AG04450 (cell line): Measurements from ENCODE around the gene POLR1H. TPM values are rescaled to one million over a fixed set of nuclear protein-coding genes. Genes with fewer than 3 reads are reported as not detected.
A peak's percentile ranks its signal among the peaks of the same experiment; 100 is the strongest.

Experiments used
- CTCF ChIA-PET: fragments of 300-600, 350-600 bp; formaldehyde crosslinking; extraction: SDS; loops from one replicate; lab custom pipeline; 2022; ENCODE audit warnings: antibody characterized with exemption, inconsistent platforms; lab: Charles Lee
- POLR2A ChIA-PET: fragments of 350-600 bp; formaldehyde crosslinking; extraction: SDS; loops from one replicate; lab custom pipeline; 2021; ENCODE audit warnings: antibody characterized with exemption, inconsistent platforms; lab: Yijun Ruan, JAX
- DNase-seq: peaks from one replicate; pipeline ENCODE4 v3.0.0-alpha.2; 2011; ENCODE audit warnings: low read depth, low spot score
- H3K27ac ChIP-seq: one replicate; pipeline ENCODE4 v1.5.1; 2012; ENCODE audit warnings: low read depth, low read length, control low read depth
- H3K27me3 ChIP-seq: one replicate; pipeline ENCODE4 v1.6.0; 2012; ENCODE audit warnings: low read length; ENCODE audit not compliant: control insufficient read depth, insufficient read depth
- H3K4me3 ChIP-seq: 2 replicates; pipeline ENCODE4 v1.5.1; 2011; ENCODE audit warnings: mild to moderate bottlenecking, low read depth, low read length, control low read depth
- H3K9me3 ChIP-seq: 2 replicates; pipeline ENCODE4 v1.5.1; 2012; ENCODE audit warnings: low read length; ENCODE audit not compliant: control insufficient read depth, insufficient read depth
- CTCF ChIP-seq: IDR thresholded peaks from 2 replicates; pipeline ENCODE4 v1.5.1; 2011; ENCODE audit warnings: low read depth, low read length, control low read depth, inconsistent platforms
- polyA plus RNA-seq: library from polyadenylated mRNA; depleted of rRNA; stranded (reverse); fragments of >200 nt; gene quantifications from 2 replicates; pipeline ENCODE4 v1.2.3, GENCODE V29; 2011

The POLR1H gene
- polyA plus RNA-seq, 1 experiment, result 25.0 TPM

- H3K9me3 ChIP-seq, result no peaks in the 10 kb centered on the region
- peaks cover 56% of the 10 kb centered on the region for H3K27me3 ChIP-seq
- TF ChIP-seq CTCF, result no peak
- no peak overlapping the region for H3K27ac ChIP-seq
- ChIA-PET CTCF (interaction anchor here (0.6 to 6.8 kb wide), 23 partner anchors 9 to 140 kb away, joined by 3 to 236 read pairs (median 4); partner anchors contain the start of gene PPP1R11), POLR2A (interaction anchor here (1.0 to 1.3 kb wide), 2 partner anchors 41 kb away, joined by 3 to 6 read pairs; partner anchors contain the start of gene POLR1H)
- DNase-seq, result no peak
- peak overlapping the region; percentile 40 for H3K4me3 ChIP-seq
Observed at GRCh38 chr6:30102414-30102969, 41.4 kb downstream of the POLR1H start.

GRCh38 chr6:30102970-30103871, 42.2 kb downstream of the POLR1H start:
- peaks cover 50% of the 10 kb centered on the region for H3K27me3 ChIP-seq
- peak; percentile 92 for TF ChIP-seq CTCF
- CTCF ChIA-PET, result interaction anchor here (0.6 to 6.8 kb wide), 31 partner anchors 9 to 470 kb away, joined by 3 to 236 read pairs (median 4); partner anchors contain the start of genes GABBR1 and PPP1R11
- DNase-seq, result peak; percentile 64
- H3K4me3 ChIP-seq, result peak overlapping the region; percentile 58
- no peak overlapping the region for H3K27ac ChIP-seq
- POLR2A ChIA-PET, result interaction anchor here (0.6 to 1.3 kb wide), 3 partner anchors 22 to 42 kb away, joined by 3 to 6 read pairs (median 6); partner anchors contain the start of gene POLR1H
- no peaks in the 10 kb centered on the region for H3K9me3 ChIP-seq

GRCh38 chr6:30103872-30104179, 42.8 kb downstream of the POLR1H start:
- peaks cover 44% of the 10 kb centered on the region for H3K27me3 ChIP-seq
- no peaks in the 10 kb centered on the region for H3K9me3 ChIP-seq
- H3K4me3 ChIP-seq, result peak overlapping the region; percentile 58; the same call in 1 of the 2 replicates
- no peak for TF ChIP-seq CTCF
- ChIA-PET CTCF (interaction anchor here (0.6 to 6.8 kb wide), 23 partner anchors 8 to 470 kb away, joined by 3 to 236 read pairs (median 4); partner anchors contain the start of gene GABBR1), POLR2A (interaction anchor here (0.6 to 1.3 kb wide), 3 partner anchors 21 to 43 kb away, joined by 3 to 6 read pairs (median 6); partner anchors contain the start of gene POLR1H)
- H3K27ac ChIP-seq, result no peak overlapping the region
- no peak for DNase-seq

GRCh38 chr6:30104661-30105060, 43.6 kb downstream of the POLR1H start:
- H3K9me3 ChIP-seq, result no peaks in the 10 kb centered on the region
- peaks cover 36% of the 10 kb centered on the region for H3K27me3 ChIP-seq
- no peak for DNase-seq
- H3K27ac ChIP-seq, result no peak overlapping the region
- ChIA-PET POLR2A (no interaction called here), CTCF (interaction anchor here (1.3 to 6.8 kb wide), 8 partner anchors 7 to 257 kb away, joined by 3 to 236 read pairs (median 8); no protein-coding TSS in a partner anchor)
- no peak for TF ChIP-seq CTCF
- H3K4me3 ChIP-seq, result no peak overlapping the region
